GM19351 (cell line): ENCODE measurements around the gene OR4M1.
"Not testable (repeated sequence)": the region's sequence is repeated elsewhere in the genome, so short reads cannot be mapped to it uniquely, and the experiment has no call there.

Source experiments
- ATAC-seq: cut with Tn5 transposase; IDR thresholded peaks from one replicate; pipeline ENCODE4 v1.9.1; 2021; ENCODE audit warnings: mild to moderate bottlenecking, moderate library complexity; ENCODE audit not compliant: unreplicated experiment

The OR4M1 gene

GRCh38 chr14:19773204-19773603 is at the start of gene OR4M1:
OR4M1 (plus strand) TSS chr14:19773504; CDS start chr14:19780323, 6,819 bp downstream.
- not testable (repeated sequence) for ATAC-seq

GRCh38 chr14:19729359-19729758 is 43.9 kb upstream of the OR4M1 start:
- ATAC-seq = no peak

GRCh38 chr14:19729763-19730162 is 43.5 kb upstream of the OR4M1 start:
- ATAC-seq = no peak

- ATAC-seq = not testable (repeated sequence)
These were observed 39.4 kb upstream of the OR4M1 start for GRCh38 chr14:19733893-19734292.

- no peak for ATAC-seq
These were observed 30.0 kb upstream of the OR4M1 start, which contains the start of gene OR4Q3 for GRCh38 chr14:19743256-19743655. OR4Q3 (plus strand) TSS chr14:19743571.

GRCh38 chr14:19752316-19752715 is 21.0 kb upstream of the OR4M1 start:
- not testable (repeated sequence) for ATAC-seq

GRCh38 chr14:19754172-19754571 is 19.1 kb upstream of the OR4M1 start:
- ATAC-seq = no peak

- not testable (repeated sequence) for ATAC-seq
These were observed 1.8 kb upstream of the OR4M1 start for GRCh38 chr14:19771491-19771890.

GRCh38 chr14:19771895-19772430 is 1.3 kb upstream of the OR4M1 start:
- ATAC-seq = no peak

- ATAC-seq = not testable (repeated sequence)
These were observed 850 bp upstream of the OR4M1 start for GRCh38 chr14:19772454-19772853.

GRCh38 chr14:19775587-19775986 is 2.3 kb downstream of the OR4M1 start:
- ATAC-seq = no peak

- not testable (repeated sequence) for ATAC-seq
These were observed 12.5 kb downstream of the OR4M1 start for GRCh38 chr14:19785848-19786247.

GRCh38 chr14:19787318-19787717 is 14.0 kb downstream of the OR4M1 start:
- not testable (repeated sequence) for ATAC-seq

- not testable (repeated sequence) for ATAC-seq
These were observed 14.8 kb downstream of the OR4M1 start for GRCh38 chr14:19788150-19788549.

GRCh38 chr14:19796520-19797108 is 23.3 kb downstream of the OR4M1 start:
- ATAC-seq = not testable (repeated sequence)

GRCh38 chr14:19799880-19800279 is 26.6 kb downstream of the OR4M1 start:
- ATAC-seq = no peak

- ATAC-seq = no peak
These were observed 27.2 kb downstream of the OR4M1 start for GRCh38 chr14:19800282-19801117.

GRCh38 chr14:19801118-19801464 is 27.8 kb downstream of the OR4M1 start:
- ATAC-seq = no peak

GRCh38 chr14:19803470-19803869 is 30.2 kb downstream of the OR4M1 start, which contains the start of gene OR4N2:
OR4N2 (plus strand) TSS chr14:19803770; CDS start chr14:19827449, 23,679 bp downstream.
- ATAC-seq = not testable (repeated sequence)

GRCh38 chr14:19813171-19813920 is 40.0 kb downstream of the OR4M1 start:
- ATAC-seq = not testable (repeated sequence)

GRCh38 chr14:19819879-19820278 is 46.6 kb downstream of the OR4M1 start:
- ATAC-seq = not testable (repeated sequence)
